GM19193 (cell line): ENCODE measurements around the gene SUDS3.

Experiments
- POLR2A ChIP-seq: IDR thresholded peaks from 4 replicates; pipeline ENCODE4 v1.6.1; 2011; ENCODE audit not compliant: insufficient read depth, insufficient read length; ENCODE audit errors: extremely low read depth

Gene SUDS3

DNA sequence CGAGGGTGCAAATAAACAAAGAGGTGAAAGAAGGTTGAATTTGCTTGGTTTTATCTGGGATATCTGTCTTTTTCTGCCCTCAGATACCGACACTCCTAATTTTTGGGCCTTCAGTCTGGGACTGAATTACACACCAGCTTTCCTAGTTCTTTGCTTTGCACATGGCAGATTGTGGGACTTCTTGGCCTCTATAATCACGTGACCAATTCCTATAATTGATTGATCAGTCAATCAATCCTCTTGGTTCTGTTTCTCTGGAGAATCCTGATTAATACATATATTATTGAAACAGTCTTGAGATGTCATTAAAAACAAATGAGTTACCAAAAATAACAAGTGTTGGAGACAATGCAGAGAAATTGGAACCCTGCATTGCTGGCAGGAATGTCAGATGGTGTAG is 62.7 kb downstream of the SUDS3 start:
- no peak for TF ChIP-seq POLR2A

DNA sequence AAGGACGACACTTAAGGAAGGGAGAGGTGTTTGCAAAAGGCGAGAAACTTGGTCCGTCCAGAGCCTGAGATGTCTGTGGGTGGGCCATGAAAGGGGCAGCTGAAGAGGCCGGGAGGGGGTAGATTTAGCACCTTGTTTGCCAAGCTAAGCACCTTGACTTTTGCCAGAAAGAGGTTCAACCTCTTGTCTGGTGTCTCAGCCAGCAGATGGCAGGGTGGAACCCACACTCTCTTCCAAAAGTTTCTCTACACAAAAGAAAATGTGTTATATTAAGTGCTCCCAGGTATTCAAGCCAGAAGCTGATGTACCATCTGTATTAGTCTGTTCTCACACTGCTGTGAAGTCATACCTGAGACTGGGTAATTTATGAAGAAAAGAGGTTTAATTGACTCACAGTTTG is 69.9 kb downstream of the SUDS3 start:
- TF ChIP-seq POLR2A = no peak

DNA sequence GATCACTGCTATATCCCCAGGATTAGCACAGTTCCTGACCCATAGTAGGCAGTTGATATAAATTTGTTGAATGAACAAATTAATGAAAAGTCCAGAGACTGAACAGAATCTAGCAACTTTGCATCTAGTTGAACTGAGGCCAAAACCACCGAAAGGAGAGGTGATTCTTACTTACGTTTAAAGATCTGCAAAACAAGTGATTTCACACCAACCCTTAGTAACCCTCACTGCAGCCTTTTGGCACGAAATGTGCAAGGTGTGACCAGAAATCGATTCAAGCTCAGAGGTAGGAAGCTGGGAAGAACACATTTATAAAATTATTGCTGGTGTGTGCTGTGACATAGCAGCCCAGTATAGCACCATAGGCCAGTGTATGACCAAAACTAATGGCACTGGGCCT is 70.8 kb downstream of the SUDS3 start:
- TF ChIP-seq POLR2A = no peak

DNA sequence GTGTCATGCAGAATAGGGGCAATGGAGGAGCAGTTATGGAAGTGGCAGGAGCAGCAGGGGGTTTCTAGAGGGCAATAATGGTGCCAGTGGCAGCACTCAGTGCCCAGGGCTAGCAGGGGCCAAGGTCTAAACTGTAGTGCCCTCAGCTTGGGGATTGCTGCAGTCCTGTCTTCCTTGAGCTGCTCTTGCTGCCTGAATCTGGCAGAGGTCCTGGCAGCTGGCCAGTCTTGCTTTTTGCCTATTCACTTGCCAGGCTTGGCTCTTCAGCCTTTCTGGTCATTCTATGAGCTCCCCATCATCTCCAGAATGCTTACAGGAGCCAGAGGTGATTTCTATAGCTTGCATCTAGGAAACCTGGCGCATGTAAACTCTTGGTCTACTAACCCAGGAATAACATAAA is 72.0 kb downstream of the SUDS3 start:
- TF ChIP-seq POLR2A = no peak

DNA sequence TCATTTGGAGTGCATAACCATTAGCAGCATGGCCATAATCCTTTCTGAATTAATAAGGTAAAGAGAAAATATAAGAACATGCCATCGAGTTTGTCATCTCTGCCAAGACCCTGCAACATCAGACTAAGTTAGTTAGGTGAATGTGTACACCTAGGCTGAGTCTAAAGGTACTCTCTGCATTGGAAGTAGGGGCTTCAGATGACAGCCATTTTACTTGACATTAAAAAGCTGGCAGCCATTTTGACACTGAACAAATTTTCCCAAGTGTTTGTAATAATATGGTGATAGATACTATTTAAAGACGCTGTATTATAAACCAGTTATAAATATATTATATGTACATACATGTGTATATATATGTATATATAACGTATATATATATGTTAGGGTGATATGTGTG is 79.0 kb downstream of the SUDS3 start:
- TF ChIP-seq POLR2A = no peak

DNA sequence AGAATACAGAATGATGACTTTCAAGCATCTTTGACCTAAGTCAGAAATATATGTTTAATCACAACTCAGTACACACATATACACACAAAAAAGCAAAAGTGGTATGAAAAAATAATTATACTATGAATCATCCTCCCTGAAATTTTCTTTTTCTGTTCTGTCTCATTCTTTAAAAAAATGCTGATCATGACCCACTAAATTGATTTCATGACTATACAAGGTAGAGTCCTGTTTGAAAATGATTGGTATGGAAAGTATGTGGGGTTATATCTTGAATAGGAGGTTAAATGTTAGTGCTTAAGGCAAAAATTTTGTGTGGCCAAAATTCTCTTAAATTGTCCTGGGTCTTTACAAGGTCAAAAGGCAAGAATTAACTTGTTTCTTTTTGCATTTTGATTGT is 80.4 kb downstream of the SUDS3 start:
- TF ChIP-seq POLR2A = no peak

DNA sequence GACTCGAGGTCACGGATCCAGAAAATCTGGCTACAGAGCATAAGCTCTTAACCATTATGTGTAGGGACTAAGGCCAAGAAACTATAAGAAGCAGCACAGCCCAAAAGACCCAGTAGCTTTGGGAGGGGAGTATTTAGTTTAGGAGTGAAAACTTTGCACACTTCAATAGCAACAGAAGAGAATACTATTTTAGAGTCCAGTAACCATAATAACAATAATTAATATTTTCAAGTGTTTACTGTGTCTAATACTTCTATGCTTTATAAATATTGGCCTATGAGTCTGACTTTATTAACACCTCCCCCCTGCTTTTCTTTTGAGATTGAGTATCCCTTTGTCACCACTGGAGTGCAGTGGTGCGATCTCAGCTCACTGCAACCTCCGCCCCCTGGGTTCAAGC is 82.8 kb downstream of the SUDS3 start:
- no peak for TF ChIP-seq POLR2A

DNA sequence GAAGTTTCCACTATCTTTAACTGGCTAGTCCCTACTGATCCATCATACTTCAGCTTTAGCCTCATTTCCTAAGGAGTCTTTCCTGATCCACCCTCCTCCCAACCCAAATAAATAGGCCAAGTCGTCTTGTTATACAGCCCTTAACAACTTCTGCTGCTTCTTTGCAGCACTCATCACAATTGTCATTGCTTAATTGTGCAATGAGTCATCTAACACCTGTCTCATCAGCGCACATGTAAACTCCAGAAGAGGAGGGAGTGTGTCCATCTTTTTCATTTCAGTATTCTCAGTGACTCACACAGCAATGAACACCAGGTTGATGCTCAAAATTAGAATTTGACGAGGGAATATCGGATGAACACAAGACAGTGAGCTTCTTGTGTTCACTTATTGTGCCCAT is 87.3 kb downstream of the SUDS3 start:
- no peak for TF ChIP-seq POLR2A

DNA sequence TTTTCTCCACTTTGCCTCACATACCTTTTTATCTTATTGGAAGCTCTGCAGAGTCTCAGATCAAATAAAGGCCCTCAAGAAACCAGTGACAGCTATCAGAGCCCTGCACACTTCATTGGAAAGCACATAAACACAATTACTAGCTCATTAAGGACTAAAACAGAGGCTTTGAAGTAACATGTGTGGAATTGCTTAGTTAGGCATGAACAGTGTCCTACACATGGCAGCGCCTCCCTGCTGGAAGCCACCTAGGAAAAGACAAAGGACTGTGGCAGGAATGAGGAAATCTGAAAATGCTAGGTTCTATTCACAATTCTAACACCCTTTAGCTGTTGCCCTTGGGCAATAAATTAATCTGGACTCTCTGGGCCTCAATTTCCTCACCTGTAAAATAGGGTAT is 89.4 kb downstream of the SUDS3 start:
- no peak for TF ChIP-seq POLR2A
